Ecto neural progenitor cell (in vitro differentiated cells): ENCODE results near the gene MGLL.

ENCODE experiments used
- DNase-seq: peaks from one replicate; pipeline ENCODE4 v3.0.0-alpha.2; 2018; ENCODE audit warnings: low spot score

The MGLL gene

GRCh38 chr3:127654374-127654773 lies 167.9 kb downstream of the MGLL start:
- DNase-seq, result no peak

DNA sequence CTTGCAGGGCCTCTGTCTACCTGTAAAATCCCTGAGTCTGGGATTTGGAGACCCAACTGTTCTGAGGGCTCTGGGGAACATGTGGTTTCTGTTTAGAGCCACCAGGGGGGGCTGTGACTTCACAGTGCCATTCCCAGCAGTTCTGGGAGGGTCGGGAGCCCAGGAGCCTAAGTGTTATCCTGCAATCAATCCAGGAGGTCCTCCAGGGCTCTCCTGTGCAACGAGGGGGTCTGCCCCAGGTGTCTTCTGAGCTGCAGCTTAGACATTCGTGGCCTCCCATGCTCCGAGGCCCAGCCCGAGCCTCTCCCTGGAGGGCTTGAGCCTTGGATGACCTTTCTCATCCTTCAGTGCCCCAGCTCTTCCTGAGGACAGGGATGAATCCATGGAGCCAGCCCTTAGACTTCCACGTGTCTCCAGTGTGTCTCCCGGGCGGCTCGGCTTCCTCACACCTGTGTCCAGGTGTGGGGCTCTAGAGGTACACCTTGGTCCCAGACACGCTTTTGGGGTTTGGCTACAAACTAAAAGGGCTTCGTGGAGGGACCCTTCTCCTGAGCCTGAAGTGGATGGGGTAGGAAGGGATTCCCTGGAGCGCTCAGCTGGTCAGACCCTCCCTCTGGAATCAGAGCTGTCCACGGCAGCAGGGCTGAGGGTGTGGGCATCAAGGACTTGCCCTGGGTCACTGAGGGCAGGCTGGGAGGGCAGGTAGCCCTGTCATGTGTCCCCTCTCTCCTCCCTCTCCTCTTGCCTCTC lies 169.9 kb downstream of the MGLL start:
- DNase-seq, result peak; percentile 76

DNA sequence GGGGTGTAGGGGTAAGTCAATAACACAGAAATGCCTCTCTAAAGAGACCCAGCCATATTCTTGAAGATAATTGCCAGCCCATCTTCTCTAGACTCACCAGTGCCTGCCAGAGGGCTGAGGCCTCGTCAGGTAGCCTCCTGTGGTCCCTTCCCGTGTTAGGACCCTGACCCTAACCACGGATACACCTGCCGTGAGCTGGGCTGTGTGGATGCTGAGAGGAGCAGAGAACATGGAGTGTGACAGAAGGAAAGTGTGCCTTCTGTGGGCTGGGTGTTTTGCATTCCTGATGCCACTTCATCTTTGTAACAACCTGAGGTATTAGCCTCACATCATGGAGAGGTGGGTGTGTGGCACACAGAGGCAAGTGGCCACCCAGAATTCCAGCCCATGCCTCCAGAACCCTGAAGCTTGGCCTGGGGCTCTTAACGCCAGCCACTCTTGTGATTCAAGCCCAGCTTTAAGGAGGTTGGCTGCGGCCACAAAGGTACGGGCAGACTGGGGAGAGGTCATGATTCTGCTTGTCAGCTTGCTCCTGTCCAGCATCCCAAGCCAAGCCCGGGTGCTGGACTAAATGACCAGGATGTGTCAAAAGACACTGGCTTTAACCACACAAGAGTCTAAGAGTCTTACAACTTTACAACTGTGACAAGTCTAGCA lies 170.7 kb downstream of the MGLL start:
- no peak for DNase-seq

- no peak for DNase-seq
Measured at GRCh38 chr3:127650236-127650635, 172.1 kb downstream of the MGLL start.

- no peak for DNase-seq
Measured at GRCh38 chr3:127647845-127648204, 174.5 kb downstream of the MGLL start.

- DNase-seq, result no peak
Measured at GRCh38 chr3:127647166-127647844, 175.0 kb downstream of the MGLL start.

- no peak for DNase-seq
Measured at GRCh38 chr3:127646501-127647046, 175.7 kb downstream of the MGLL start.

DNA sequence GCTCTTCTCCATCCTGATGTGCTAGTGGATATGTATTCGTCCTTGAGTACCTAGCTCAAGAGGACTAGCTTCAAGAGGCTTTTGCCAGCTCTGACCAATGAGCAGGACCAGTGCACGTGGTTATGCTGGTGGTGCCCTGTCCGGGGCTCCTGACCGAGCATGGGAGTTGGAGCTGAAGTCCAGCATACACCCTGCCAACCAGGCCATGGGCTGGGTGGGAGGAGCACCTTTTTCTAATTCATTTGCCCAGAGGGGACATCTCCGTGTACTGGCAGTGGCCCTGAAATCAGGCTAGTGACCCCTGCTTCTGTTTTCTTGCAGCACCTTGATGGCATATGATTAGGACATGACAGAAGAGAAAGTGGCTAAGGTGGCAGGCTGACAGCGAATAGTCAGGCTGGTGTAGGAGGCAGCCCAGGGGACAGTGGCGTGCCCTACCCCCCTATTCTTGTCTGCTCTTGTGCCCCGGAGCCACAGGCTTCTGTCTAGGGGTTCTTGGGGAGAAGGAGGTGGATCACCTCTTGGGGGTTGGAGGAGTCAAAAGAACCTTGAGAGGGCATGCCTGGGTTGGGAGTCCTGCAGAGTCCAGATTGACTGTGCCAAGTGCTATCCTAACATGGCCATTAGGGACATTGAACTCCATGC lies 176.8 kb downstream of the MGLL start:
- no peak for DNase-seq

GRCh38 chr3:127644641-127645370 lies 177.5 kb downstream of the MGLL start:
- DNase-seq, result no peak

DNA sequence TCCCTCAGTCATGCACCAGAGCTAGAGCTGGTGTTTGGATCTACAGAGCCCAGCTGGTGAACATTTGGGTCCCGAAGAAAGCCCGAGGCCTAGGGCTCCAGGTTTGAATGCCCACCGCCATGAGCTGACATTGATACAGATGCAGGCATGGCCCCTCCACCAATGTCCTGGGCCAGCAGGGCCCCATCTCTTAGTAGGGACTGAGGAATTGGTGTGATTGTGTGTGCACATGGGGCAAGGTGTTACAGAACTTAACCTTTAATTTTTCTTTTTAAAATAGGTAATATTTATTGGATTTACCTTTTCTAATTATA lies 182.3 kb downstream of the MGLL start:
- no peak for DNase-seq

DNA sequence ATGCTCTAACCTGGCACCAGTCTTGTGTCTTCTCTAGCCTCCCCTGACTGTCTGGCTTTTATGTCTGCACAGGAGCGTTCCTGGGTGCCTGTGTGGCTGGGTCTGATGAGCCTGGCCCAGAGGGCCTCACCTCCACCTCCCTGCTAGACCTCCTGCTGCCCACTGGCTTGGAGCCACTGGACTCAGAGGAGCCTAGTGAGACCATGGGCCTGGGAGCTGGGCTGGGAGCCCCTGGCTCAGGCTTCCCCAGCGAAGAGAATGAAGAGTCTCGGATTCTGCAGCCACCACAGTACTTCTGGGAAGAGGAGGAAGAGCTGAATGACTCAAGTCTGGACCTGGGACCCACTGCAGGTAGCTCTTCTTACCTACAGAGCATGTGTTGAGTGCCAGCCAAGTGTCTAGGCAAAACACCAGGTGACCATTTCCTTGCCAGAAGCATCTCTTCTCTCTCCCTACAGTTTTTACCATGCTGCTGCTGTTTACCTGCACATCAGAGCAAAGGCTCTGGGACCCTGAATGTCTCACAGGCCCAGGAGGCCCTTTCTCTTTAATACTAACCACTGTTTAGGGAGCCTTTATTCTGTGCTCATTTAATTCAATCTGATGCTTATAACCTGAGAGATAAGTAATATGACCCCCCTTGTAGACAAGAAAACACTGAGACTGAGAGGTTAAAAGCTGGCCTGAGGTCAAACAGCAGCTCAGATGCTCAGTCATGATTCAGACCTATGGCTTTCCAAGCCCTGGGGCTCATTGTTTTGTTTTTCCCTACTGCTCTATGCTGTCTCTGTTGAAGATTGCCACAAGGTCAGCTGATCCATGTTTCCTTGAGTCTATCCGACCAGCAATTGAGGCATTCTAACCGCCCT lies 182.9 kb downstream of the MGLL start:
- DNase-seq, result no peak
